ENCODE measurements around the gene ERFL. TPM values are rescaled to one million over a fixed set of nuclear protein-coding genes. Genes with fewer than 3 reads are reported as not detected.

ERFL gene
- total and polyA plus RNA-seq, 2 experiments from 2014 or later: 0.69 TPM; not detected in 1

- Histone ChIP-seq H3F3A (replicated peaks; ENCODE audit: low read depth) (peaks cover 35% of the 10 kb centered on the region), H3K9me2 (ENCODE audit: insufficient read depth) (no peaks in the 10 kb centered on the region), H3K27ac (ENCODE audit: low read depth) (peak overlapping the region; percentile 80), H4K20me1 (replicated peaks; ENCODE audit: insufficient read depth) (peaks cover 30% of the 10 kb centered on the region), H3K79me2 (replicated peaks; ENCODE audit: insufficient read depth) (peaks cover 40% of the 10 kb centered on the region), H3K4me3 (peak overlapping the region; percentile 44), H3K36me3 (ENCODE audit: insufficient read depth) (peaks cover 35% of the 10 kb centered on the region), H3K4me1 (ENCODE audit: insufficient read depth) (peaks cover 30% of the 10 kb centered on the region), H3K4me2 (peak overlapping the region; percentile 68), H2AFZ (peak overlapping the region; percentile 67; the same call in 1 of the 2 replicates), H3K27me3 (ENCODE audit: insufficient read depth) (no peaks in the 10 kb centered on the region)
- peaks cover 39% of the 10 kb centered on the region for H3K36me3 Mint-ChIP-seq (ENCODE audit: low read depth)
- peak overlapping the region; percentile 82 for H3K27ac Mint-ChIP-seq
- TF ChIP-seq STAT1 (IDR thresholded peaks at IDR 0.05; ENCODE audit: unreplicated experiment): no peak
- no peak for TF ChIP-seq EZH2phosphoT487 (IDR thresholded peaks at IDR 0.05; ENCODE audit: unreplicated experiment)
- TF ChIP-seq NANOG (IDR thresholded peaks at IDR 0.05; ENCODE audit: borderline replicate concordance): no peak
- no peak for TF ChIP-seq EZH2 (IDR thresholded peaks at IDR 0.05; ENCODE audit: low read depth, unreplicated experiment)
- TF ChIP-seq, protein P1, sequence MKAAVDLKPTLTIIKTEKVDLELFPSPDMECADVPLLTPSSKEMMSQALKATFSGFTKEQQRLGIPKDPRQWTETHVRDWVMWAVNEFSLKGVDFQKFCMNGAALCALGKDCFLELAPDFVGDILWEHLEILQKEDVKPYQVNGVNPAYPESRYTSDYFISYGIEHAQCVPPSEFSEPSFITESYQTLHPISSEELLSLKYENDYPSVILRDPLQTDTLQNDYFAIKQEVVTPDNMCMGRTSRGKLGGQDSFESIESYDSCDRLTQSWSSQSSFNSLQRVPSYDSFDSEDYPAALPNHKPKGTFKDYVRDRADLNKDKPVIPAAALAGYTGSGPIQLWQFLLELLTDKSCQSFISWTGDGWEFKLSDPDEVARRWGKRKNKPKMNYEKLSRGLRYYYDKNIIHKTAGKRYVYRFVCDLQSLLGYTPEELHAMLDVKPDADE (IDR thresholded peaks at IDR 0.05): no peak
- no peak for TF ChIP-seq ZNF331 (CRISPR knock-in tag; IDR thresholded peaks at IDR 0.05; ENCODE audit: low read depth)
- no peak for TF ChIP-seq CREB1 (CRISPR knock-in tag; IDR thresholded peaks at IDR 0.05; ENCODE audit: low read depth)
- TF ChIP-seq ZNF462 (CRISPR knock-in tag; IDR thresholded peaks at IDR 0.05): no peak
- peaks cover 33% of the 10 kb centered on the region for H3K4me1 Mint-ChIP-seq
- no peak for DNase-seq (ENCODE audit: low spot score)
- peaks cover 3% of the 10 kb centered on the region; the same call in 1 of the 3 replicates for H3K9me3 Mint-ChIP-seq
- peaks cover 22% of the 10 kb centered on the region for H3K27me3 Mint-ChIP-seq (ENCODE audit: insufficient read depth, low read depth, poor library complexity)
- peak overlapping the region; percentile 85 for H3K4me3 Mint-ChIP-seq
- ATAC-seq: peak; percentile 89; the same call in 1 of the 3 replicates
Measured at GRCh38 chr19:41859213-41859617, 69.0 kb downstream of the ERFL start.

Small RNA genes lying within 50 kb of the gene (microRNA-seq; reads per million reads assigned to microRNA genes)
- not detected for gene MIR6797

Small RNA genes lying within 50 kb of the gene (small RNA-seq; reads per million reads assigned to genes)
- gene MIR6797 (ENCODE audit: low replicate concordance): not detected

Other genes starting within 250 kb of the ERFL start
- 0.24 and 0.50 TPM in 2 replicates for gene CEACAM7, start 240.2 kb downstream of the ERFL start, total RNA-seq (2014; rRNA removed; shearing (Covaris generic))
- not detected in 2 replicates for gene CEACAM7, start 240.2 kb downstream of the ERFL start, polyA plus RNA-seq (2016; fragmentation: Nextera tagmentation; extraction: Ambion mirVana)
- not detected in 2 replicates for gene CEACAM5, start 219.8 kb downstream of the ERFL start, total RNA-seq (2014; rRNA removed; shearing (Covaris generic))
- gene CEACAM5, start 219.8 kb downstream of the ERFL start, polyA plus RNA-seq (2016; fragmentation: Nextera tagmentation; extraction: Ambion mirVana): not detected in 2 replicates
- gene CEACAM6, start 172.9 kb downstream of the ERFL start, total RNA-seq (2014; rRNA removed; shearing (Covaris generic)): not detected in 2 replicates
- not detected in 2 replicates for gene CEACAM6, start 172.9 kb downstream of the ERFL start, polyA plus RNA-seq (2016; fragmentation: Nextera tagmentation; extraction: Ambion mirVana)
- not detected in 2 replicates for gene CEACAM3, start 131.9 kb downstream of the ERFL start, total RNA-seq (2014; rRNA removed; shearing (Covaris generic))
- gene CEACAM3, start 131.9 kb downstream of the ERFL start, polyA plus RNA-seq (2016; fragmentation: Nextera tagmentation; extraction: Ambion mirVana): not detected in 2 replicates
- gene LYPD4, start 83.8 kb downstream of the ERFL start, total RNA-seq (2014; rRNA removed; shearing (Covaris generic)): not detected in 2 replicates
- not detected in 2 replicates for gene LYPD4, start 83.8 kb downstream of the ERFL start, polyA plus RNA-seq (2016; fragmentation: Nextera tagmentation; extraction: Ambion mirVana)
- 0.21 TPM in 1 of 2 replicates, not detected in the other for gene DMRTC2, start 83.4 kb downstream of the ERFL start, total RNA-seq (2014; rRNA removed; shearing (Covaris generic))
- not detected in 2 replicates for gene DMRTC2, start 83.4 kb downstream of the ERFL start, polyA plus RNA-seq (2016; fragmentation: Nextera tagmentation; extraction: Ambion mirVana)
- gene RPS19, start 68.2 kb downstream of the ERFL start, total RNA-seq (2014; rRNA removed; shearing (Covaris generic)): 631 and 1,798 TPM in 2 replicates
- 4,053 and 4,073 TPM in 2 replicates for gene RPS19, start 68.2 kb downstream of the ERFL start, polyA plus RNA-seq (2016; fragmentation: Nextera tagmentation; extraction: Ambion mirVana)
- gene CD79A, start 51.2 kb downstream of the ERFL start, total RNA-seq (2014; rRNA removed; shearing (Covaris generic)): not detected in 2 replicates
- 0.27 and 0.47 TPM in 2 replicates for gene CD79A, start 51.2 kb downstream of the ERFL start, polyA plus RNA-seq (2016; fragmentation: Nextera tagmentation; extraction: Ambion mirVana)
- 36.8 and 44.7 TPM in 2 replicates for gene ARHGEF1, start 45.3 kb downstream of the ERFL start, total RNA-seq (2014; rRNA removed; shearing (Covaris generic))
- gene ARHGEF1, start 45.3 kb downstream of the ERFL start, polyA plus RNA-seq (2016; fragmentation: Nextera tagmentation; extraction: Ambion mirVana): 41.3 and 50.8 TPM in 2 replicates
- gene RABAC1, start 30.9 kb upstream of the ERFL start, total RNA-seq (2014; rRNA removed; shearing (Covaris generic)): 113 and 151 TPM in 2 replicates
- gene RABAC1, start 30.9 kb upstream of the ERFL start, polyA plus RNA-seq (2016; fragmentation: Nextera tagmentation; extraction: Ambion mirVana): 206 and 215 TPM in 2 replicates
- gene ATP1A3, start 65.8 kb upstream of the ERFL start, total RNA-seq (2014; rRNA removed; shearing (Covaris generic)): 33.1 and 37.3 TPM in 2 replicates
- 11.0 and 11.5 TPM in 2 replicates for gene ATP1A3, start 65.8 kb upstream of the ERFL start, polyA plus RNA-seq (2016; fragmentation: Nextera tagmentation; extraction: Ambion mirVana)
- gene GRIK5, start 141.8 kb upstream of the ERFL start, total RNA-seq (2014; rRNA removed; shearing (Covaris generic)): 34.3 and 42.5 TPM in 2 replicates
- 5.1 and 6.2 TPM in 2 replicates for gene GRIK5, start 141.8 kb upstream of the ERFL start, polyA plus RNA-seq (2016; fragmentation: Nextera tagmentation; extraction: Ambion mirVana)
- 50.8 and 61.2 TPM in 2 replicates for gene ZNF574, start 147.7 kb upstream of the ERFL start, total RNA-seq (2014; rRNA removed; shearing (Covaris generic))
- gene ZNF574, start 147.7 kb upstream of the ERFL start, polyA plus RNA-seq (2016; fragmentation: Nextera tagmentation; extraction: Ambion mirVana): 18.7 and 19.4 TPM in 2 replicates
- 2.3 and 2.4 TPM in 2 replicates for gene POU2F2, start 204.0 kb upstream of the ERFL start, total RNA-seq (2014; rRNA removed; shearing (Covaris generic))
- gene POU2F2, start 204.0 kb upstream of the ERFL start, polyA plus RNA-seq (2016; fragmentation: Nextera tagmentation; extraction: Ambion mirVana): 4.6 and 5.1 TPM in 2 replicates

Data from GM23338 (cell line).